HG02884 (cell line): ENCODE results near the gene RTL1.

Source experiments
- ATAC-seq: cut with Tn5 transposase; IDR thresholded peaks from one replicate; pipeline ENCODE4 v1.9.1; 2021; ENCODE audit warnings: mild to moderate bottlenecking, moderate library complexity; ENCODE audit not compliant: unreplicated experiment

RTL1 gene

DNA sequence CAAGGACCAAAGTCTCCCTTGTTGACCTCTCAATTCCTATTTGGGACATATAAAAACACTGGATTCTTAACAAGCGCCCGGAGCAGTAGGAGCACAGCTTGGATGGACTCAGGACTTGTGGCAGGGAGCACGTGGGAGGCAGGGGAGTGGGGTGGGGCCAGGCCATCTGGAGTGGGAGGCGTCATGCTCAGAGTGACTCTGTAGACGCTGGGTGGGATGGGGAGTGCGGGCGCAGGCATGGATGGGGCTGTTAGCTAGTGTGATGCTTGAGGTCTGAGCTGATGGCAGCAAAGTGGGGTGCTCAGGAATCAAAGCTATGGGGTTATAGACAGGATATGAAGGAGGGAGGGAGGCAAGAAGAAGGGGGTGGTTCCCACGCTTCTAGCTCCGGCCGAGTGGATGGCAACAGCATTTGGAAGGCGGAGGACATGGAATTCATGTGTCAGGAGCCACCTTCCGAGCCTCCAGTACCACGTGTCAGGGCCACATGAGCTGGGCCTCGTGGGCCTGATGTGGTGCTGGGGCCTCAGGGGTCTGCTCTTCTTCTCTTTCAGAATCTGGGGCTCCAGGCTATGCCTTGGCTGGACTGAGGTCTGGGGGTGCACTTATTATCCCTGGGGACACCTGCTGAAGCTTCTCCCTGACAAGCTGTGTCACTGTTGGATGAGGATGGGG lies 51.4 kb downstream of the RTL1 start:
- no peak for ATAC-seq

DNA sequence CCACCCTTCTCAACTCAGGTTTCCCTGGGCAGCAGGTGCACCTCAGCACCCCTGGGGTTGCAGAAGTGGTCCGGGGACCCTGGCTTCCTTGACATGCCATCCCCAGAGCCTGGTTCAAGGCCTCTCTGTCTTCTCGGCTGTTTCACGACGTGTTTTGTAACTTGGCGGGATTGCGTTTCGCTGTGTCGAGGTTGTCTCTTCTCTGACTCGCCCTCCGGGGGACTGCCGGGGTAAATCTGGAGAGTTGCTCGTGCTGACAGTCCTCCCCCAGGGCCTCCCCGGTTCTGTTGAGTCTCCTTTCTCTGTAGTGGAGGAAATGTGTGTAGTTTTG lies 52.0 kb downstream of the RTL1 start:
- no peak for ATAC-seq

DNA sequence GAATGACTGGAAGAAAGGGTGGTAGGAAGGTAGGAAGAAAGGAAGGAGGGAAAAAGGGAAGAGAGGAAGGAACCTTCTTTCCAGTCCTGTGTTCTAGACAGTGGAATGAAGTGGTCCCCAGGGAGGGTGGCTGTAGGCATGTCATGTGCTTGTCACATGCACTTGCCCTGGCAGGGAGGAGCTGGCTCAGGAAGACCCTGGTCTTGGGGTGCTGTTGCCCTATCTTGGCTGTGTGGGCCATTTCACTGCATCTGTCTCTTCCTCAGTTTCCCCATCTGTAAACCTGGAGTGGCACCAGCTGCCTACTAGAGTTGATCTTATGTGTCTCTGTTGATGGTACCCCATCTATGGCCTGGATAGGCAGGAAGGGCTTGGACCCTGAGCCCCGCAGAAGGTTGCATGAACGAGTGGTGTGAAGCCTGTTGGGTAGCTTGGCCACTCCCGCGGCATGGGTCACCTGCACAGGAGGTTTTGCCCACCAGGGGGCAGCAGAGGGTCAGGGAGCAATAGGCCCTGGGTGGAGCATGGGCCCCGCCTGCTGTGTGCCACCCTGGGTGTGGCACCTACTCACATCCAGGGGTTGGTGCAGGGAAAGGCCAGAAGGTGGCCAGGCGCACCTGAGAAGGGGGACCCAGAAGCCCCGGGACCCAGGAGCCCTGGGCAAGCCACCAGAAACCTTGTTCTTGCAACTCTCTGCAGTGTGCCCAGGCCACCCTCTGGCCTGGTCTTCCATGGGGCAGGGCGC lies 52.5 kb downstream of the RTL1 start:
- ATAC-seq, result no peak

DNA sequence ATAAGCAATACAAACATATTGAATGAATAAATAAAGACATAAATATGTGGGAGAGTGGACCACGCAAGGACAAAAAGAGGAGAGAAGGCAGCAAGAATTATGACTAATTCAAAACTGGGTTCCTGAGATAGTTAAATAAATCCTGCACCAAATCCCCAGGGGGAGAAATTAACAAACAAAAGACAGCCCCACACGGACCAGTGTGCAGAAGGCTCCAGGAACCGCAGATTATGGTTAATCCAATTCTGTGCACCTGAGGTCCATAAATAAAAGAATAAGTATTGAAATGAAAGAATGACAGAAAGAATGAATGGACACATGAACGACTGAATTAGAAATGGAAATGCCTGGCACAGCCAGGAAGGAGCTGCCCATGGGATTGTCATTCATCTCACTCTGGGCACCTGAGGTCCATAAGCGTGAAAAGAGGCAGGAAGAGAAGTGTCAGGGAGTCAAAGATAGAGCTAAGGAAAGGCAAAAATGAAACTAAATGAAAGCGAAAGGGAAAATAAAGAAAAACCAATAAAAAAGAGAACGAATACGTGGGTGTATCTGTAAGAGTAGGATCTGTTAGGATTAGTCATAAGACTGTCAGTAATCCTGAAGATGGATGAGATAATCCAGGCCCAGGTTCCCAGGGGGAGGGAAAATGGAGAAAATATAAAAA lies 54.3 kb downstream of the RTL1 start:
- ATAC-seq, result no peak

DNA sequence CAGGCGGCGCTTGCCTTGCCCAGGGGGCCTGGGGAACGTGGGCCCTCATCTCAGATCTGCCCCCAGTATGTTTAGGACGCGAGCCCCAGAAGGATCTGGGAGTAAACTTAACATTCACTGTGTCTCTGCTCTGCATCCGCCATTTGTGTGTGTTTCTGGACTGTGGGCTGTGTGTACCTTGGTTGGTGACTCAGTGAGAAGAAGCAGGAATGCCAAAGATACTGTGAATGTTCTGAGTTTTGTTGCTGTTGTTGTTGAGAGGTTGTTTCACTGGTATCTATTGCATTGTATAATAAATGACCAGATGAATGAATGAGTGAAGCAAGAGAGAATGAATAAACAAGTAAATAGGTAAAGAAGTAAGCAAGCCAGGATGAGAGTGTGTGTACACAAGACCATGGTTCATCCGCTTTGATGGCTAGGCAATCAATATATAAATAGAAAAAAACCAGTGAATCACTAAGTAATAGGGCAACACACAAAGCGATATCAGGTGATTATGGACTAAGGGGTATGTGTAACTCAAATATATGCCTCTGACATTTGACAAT lies 57.1 kb downstream of the RTL1 start:
- ATAC-seq, result no peak

DNA sequence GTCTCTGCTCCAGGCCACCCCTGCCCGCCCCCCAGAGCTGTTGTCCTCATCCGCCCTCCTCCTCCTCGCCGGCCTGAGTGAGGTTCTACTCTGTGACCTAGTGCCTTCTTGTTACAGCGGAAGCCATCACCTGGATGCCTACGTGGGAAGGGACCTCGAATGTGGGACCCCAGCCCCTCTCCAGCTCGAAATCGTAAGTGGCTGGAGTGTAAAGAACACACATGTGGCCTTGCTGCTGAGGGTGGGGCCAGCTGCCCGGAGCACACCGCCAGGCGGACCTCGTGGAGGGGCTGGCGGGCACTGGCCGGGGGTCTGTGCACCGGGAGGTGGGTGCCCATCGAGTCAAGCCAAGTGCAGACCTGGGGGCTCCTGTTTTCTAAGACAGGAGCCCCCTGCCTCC lies 58.2 kb downstream of the RTL1 start:
- no peak for ATAC-seq

DNA sequence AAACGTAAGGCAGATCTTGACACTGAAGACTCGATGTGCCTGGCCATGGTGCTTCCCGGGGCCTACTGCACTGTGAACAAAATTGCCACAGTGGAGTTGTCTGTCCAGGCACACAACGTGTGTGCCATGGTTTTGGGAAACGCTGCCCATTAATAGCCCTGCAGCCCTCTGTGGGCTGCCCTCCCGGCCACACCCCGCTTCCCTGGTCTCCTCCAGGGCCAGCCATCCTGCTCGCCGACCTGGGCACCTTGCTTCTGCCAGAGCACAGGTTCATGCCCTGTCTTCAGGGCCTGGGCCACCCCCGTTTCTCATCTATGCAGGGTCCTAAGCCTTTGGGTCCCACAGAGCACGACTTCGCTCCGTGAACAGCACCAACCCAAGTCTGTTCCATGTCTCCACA lies 58.7 kb downstream of the RTL1 start:
- ATAC-seq, result no peak

DNA sequence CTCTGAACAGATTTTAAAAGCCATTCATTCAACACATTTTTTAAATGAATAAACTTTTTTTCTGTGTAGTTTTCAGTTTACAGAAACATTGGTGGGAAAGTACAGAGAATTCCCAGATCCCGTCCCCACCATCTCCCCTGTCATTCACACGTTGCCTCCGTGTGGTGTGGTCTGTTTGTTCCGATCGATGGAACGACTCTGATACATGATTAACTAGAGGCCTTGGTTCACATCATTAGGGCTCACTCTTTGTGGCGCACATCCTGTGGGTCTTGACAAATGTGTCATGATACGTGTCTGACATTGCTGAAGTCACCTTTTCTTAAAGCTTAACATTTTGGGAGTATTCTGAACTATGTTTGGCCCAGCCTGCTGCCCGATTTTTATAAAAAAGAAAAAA lies 59.1 kb downstream of the RTL1 start:
- ATAC-seq, result no peak

DNA sequence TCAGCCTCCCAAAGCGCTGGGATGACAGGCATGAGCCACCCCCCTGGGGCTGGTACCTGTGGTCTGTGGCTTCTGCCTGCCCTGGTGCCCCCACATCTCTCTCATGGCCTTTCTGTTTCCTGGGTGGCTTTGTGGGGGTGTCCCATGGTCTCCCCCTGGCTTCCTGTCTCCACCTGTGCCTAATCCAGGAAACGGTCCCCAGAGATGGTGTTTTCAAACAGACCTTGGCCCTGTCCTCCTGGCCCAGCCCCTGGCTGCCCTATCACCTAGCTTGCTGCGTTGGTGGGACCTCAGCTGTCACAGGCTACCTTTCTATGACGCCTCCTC lies 59.5 kb downstream of the RTL1 start:
- ATAC-seq, result no peak

DNA sequence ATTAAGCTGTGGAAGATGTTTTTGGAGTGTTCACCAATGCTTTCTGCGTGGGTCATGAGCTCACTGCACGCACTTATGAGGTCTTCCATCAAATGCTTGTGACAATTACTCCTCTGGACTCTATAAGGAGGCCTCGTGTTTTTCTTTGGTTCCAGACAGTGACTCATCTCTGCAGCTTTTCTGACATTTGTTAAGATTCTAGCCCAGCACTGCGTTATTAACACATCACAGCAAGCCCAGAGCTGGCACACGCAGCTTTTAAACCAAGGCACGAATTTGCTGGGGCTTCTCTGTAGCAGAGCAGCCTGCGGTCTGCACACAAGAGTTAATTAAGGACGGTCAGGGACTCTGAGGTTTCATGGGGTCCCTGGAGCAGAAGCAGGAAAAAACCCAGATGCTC lies 60.7 kb downstream of the RTL1 start:
- ATAC-seq, result no peak

DNA sequence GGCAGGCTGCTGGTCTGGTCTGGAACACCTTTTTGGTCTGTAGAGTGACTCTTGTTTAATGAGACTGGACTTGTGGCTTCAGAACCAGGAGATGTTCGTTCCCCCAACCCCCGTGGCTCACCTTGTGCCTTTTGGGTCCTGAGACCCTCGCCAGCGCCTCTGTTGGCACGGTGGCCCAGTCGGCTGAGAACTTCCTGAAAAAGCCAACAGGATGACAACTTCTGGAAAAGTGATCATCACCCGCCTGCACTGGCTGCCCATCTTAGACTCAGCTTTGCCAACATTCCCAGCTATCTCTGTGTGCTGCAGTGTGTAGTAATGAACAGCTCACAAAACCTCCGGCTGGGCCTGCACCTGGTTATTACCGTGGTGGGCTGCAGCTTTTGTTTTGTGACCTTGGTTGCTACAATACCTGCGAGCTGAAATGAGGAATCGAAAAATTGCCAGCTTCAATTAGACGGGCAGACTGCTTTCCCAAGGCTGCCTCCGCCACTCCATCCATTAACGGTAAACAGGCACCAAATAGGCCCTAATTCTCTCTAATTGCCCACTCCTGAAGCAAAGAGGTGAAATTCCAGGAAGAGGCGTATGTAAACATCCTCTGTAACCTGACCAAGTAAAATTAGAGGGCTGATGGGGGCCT lies 61.6 kb downstream of the RTL1 start:
- no peak for ATAC-seq

DNA sequence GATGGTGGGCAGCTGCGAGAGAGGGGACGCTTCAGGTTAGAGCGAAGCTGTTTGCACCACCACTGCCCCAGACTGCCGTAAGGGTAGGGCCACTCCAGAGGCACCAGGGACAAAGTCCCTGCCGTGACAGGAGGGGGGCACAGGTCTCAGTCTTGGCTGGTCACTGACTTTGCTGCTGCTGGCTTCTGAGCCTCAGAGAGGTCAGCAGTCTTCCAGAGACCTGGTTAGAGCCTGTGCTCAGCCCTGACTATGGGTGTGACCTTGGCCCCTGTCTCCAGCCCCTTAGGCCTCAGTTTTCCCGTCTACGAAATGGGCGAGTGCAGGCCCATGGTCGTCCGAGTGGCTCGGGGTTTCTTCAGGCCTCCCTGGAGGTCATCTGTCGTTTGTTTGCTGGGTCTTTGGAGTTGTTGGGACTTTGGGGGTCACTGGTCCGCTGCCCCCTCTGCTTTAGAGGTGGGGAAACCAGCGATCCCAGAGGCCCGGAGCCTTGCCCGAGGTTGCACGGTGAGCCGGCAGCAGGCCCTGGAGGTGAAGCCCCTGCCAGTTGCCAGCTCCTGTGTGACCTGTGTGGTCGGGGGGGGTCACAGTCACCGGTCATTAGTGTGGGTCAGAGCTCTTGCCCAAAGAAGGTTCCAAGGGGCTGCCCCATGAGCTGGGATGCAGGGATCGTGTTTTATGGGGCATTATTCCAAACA lies 62.3 kb downstream of the RTL1 start:
- no peak for ATAC-seq

DNA sequence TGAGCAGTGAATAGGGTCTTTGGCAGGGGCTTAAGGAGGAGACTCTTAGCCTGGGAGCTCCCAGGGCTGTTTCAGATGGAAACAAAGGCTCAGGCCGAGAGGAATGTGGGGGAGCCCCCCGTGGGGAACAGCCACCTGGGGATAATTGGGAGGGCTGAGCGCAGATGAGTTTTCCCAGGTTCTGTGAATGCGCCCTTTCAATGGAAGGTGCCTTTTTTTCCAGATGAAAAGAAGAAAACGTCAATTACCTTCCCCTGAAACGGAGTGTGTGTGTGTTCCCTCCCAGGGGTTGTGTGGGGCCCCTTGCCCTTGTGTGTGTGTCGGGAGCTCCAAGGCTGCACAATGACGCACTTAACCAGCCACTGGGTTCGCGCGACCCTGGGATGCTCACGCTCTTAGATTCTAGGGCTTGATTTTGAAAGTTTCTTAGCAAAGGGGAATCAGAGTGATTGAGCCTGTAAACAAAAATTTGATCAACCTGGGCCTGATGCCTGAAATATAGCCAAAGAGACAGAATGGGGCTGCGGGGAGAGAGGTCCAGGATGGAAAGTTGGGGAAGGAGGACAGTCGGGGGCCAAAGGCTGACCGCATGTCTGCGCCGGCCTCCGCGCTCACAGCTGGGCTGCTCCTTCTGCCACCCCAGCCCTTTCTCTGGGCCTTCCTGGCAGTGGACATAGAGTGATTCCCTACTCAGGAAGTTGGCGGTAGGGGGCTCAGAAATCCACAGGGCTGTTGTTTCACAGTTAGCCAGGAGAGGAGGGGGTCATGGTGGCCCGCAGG lies 63.0 kb downstream of the RTL1 start:
- no peak for ATAC-seq

DNA sequence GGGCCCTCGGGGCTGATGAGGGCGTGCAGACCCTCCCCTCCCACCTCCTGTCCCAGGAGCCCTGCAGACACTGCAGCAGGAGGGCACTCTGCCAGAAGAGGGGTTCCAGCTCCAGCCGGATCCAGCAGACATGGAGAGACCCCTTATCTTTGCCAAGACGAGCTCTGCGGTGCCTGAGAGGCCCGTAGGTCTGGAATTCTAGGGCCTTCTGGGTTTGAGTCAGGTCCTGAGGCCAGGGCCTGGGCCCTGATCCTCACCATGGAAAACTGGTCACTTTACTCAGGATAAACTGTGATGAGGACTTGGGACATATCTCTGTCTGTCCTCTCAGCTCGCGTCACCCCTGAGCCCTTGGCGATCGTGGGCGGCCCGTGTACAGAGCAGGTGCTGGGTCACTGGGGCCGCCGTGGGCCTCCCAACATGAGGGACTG lies 63.8 kb downstream of the RTL1 start:
- no peak for ATAC-seq

DNA sequence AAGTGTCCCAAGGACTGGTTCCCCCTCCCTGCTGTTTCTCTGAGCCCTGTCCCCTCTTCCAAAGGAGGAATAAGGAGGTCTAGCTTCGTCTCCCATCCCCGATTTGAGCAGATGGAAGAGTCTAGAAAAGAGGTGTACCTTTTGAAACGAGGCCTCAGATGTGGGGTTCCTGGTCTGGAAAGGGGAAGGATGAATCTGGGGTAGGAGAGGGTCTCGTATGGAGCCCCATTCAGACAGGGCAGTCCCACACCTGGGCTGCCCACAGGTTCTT lies 64.3 kb downstream of the RTL1 start:
- no peak for ATAC-seq

DNA sequence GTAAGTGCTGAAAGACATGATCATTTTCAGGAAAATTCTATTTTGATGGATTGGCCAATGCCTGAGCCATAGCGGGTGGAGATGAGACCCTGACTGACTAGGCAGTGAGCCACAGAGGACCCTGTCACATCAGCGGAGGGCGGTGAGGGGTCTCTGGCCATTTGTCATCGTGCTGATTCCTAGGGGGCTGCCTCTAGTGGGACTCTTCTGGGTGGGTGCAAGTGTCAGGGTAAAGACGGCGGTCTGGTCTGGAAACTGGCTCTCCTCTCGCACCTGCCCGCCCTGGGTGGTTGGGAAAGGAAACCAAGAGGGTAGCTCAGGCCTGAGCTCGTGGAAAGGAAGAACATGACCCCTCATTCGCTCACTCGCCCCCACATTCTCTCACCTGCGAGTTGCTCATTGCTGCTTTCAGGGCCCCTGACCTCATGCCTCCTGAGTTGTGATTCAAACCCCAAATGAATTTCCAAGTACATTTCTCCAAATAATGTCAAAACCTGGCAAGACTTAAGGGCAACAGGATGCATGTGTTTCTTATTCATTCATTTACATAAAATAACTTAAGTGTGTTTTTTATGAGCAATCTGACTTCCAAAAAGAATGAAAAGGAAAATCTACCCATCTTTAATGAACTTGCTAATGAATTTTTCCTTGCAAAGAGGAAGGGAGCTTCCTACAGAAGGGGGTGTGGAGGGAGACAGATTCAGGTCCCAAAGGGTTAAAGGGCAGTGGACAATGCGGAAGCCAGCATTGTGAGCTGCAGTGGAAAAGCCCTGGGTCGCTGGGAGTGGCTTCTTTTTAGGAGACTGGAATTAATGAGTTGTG lies 64.8 kb downstream of the RTL1 start:
- no peak for ATAC-seq

DNA sequence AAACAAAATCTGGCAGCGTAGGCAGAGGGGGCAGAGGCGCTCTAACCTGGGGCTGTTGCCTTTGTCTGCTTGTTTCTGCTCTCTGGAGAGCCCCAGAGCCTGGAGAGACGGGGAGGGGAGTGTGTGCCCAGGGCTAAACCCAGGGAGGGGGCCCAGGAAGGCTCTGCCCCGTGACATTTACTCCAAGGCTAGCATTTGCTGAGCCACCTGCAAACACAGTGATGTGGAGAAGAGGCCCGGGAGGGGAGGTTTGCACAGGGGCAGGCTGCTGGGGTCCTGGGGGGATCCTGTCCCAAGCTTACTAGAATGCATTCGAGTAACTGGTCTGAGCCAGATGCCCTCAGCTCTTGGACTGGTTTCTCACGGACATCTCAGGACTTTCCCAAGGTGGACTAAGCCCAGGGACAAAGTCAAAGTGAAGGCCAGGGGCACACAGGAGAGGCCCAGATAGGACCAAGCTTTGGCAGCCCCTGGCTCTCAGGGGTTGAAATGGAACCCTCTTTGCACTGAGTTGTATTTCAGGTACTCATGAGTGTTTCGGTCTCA lies 65.6 kb downstream of the RTL1 start:
- no peak for ATAC-seq

DNA sequence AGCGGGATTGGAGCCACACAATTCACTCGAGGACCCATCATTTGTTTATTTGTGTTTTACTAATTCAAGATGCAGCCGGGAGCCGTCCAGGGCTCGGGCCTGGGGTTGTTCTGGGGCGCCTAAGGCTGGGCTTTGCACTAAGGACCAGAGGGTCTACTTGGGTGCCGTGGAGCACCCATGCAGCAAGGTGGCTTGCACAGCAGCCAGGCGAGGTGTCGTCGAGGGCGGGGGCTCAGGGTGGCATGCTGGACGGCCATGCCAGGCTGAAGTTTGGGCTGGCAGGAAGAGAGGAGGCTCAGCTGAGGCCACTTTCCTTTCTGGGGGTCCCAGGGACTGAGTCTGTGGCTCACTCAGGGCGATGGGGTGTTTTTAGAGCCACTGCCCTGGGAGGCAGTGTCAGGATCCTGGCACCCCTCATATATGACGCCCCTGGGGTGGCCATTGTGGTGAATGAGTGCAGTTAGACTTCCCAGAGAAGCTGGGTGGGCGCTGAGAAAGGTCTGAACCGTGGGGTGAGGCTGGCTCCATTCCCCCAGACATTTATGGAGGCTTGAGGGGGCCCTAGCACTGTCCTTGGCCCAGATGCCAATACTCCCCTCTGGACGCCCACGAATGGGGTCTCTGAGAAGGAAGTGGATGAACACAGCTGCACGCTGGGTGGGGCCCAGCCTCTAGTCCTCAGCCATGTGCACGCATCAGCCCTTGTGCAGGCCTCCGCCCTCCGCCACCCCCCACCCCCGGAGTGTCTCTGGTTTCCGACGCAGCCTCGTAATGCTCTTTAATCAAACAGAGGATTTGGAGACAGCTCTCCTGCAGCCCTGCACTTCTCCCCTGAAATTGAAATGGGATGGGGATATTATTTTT lies 66.3 kb downstream of the RTL1 start:
- ATAC-seq, result no peak
